ENCODE results near the gene AKR1C1.
A peak's percentile ranks its signal among the peaks of the same experiment; 100 is the strongest.

GRCh38 chr10:4981722-4982471 lies 18.7 kb downstream of the AKR1C1 start:
- peak; percentile 66 for TF ChIP-seq CTCF (conservative IDR thresholded peaks at IDR 0.05; ENCODE audit: low read length)
- TF ChIP-seq EZH2phosphoT487 (IDR thresholded peaks at IDR 0.05; ENCODE audit: borderline replicate concordance, low read depth, low read length) = no peak

Data from OCI-LY7 (cell line).